K562 (cell line): Measurements from ENCODE around the gene TRIO.

Experiments used
- ATF2 ChIP-seq: sonication (generic); formaldehyde crosslinking; IDR thresholded peaks from 2 replicates; pipeline ENCODE4 v1.8.1; 2022; ENCODE audit warnings: missing genetic modification reagents
- CTCF ChIP-seq, 3 experiments: IDR thresholded peaks in 2 of 3; conservative IDR thresholded peaks in 1 of 3; 2 replicates each; pipeline ENCODE4 v1.5.1; 2011 to 2012; ENCODE audit warnings: low read length in 3 of 3, mild to moderate bottlenecking in 3 of 3, control low read depth in 2 of 3, improper control_type of control experiment in 1 of 3, inconsistent platforms in 1 of 3, low read depth in 1 of 3, mixed read lengths in 1 of 3, moderate library complexity in 1 of 3; ENCODE audit not compliant: insufficient read depth in 2 of 3
- JUN ChIP-seq, 2 experiments: sonication (generic) in 1 of 2; formaldehyde crosslinking in 1 of 2; IDR thresholded peaks; 2 replicates each; pipeline versions ENCODE4 v1.6.1 to v1.8.0; 2012 to 2022; ENCODE audit warnings: borderline replicate concordance in 2 of 2, mild to moderate bottlenecking in 2 of 2, improper control_type of control experiment in 1 of 2, low read depth in 1 of 2, low read length in 1 of 2, missing genetic modification reagents in 1 of 2
- MAX ChIP-seq: sonication (generic); formaldehyde crosslinking; IDR thresholded peaks from 2 replicates; pipeline ENCODE4 v1.9.0; 2022; ENCODE audit warnings: mild to moderate bottlenecking, missing genetic modification reagents
- MLLT1 ChIP-seq, 2 experiments: fragments of 450-650 bp; IDR thresholded peaks; 2 replicates each; pipeline ENCODE4 v1.6.1; 2016
- NCOA1 ChIP-seq: fragments of 450-650 bp; IDR thresholded peaks from 2 replicates; pipeline ENCODE4 v1.6.1; 2016; ENCODE audit warnings: low read depth
- NONO ChIP-seq, 2 experiments: fragments of 200-400 bp in 1 of 2; fragments of 450-650 bp in 1 of 2; formaldehyde crosslinking in 1 of 2; IDR thresholded peaks; 2 replicates each; pipeline ENCODE4 v1.6.1; 2017; ENCODE audit warnings: low read depth in 2 of 2, mild to moderate bottlenecking in 2 of 2, moderate library complexity in 2 of 2, low read length in 1 of 2
- POLR2A ChIP-seq: fragments of 450-650 bp; conservative IDR thresholded peaks from 2 replicates; pipeline ENCODE4 v1.6.1; 2016
- POLR2AphosphoS5 ChIP-seq: IDR thresholded peaks from 2 replicates; pipeline ENCODE4 v1.6.1; 2011; ENCODE audit warnings: mild to moderate bottlenecking, low read depth, low read length, moderate library complexity; ENCODE audit not compliant: control insufficient read depth, insufficient read depth
- SPI1 ChIP-seq: IDR thresholded peaks from 2 replicates; pipeline ENCODE4 v1.6.1; 2011; ENCODE audit warnings: low read depth, low read length, control low read depth, borderline replicate concordance
- SRSF9 ChIP-seq: fragments of 200-400 bp; formaldehyde crosslinking; IDR thresholded peaks from 2 replicates; pipeline ENCODE4 v1.6.1; 2017; ENCODE audit warnings: low read depth, low read length, borderline replicate concordance
- THAP7 ChIP-seq: fragments of 250-450 bp; sonication (Bioruptor Pico); IDR thresholded peaks from 2 replicates; pipeline ENCODE4 v1.5.0; 2021
- ZNF143 ChIP-seq: sonication (generic); formaldehyde crosslinking; IDR thresholded peaks from 2 replicates; pipeline ENCODE4 v1.9.0; 2022; ENCODE audit warnings: mild to moderate bottlenecking, missing genetic modification reagents
- ZNF79 ChIP-seq: fragments of 250-450 bp; sonication (Bioruptor Pico); IDR thresholded peaks from 2 replicates; pipeline ENCODE4 v1.4.0; 2020; ENCODE audit warnings: low read depth, mild to moderate bottlenecking, moderate library complexity

GRCh38 chr5:14508046-14508445, 364.9 kb downstream of the TRIO start:
- TF ChIP-seq MAX, result no peak
- TF ChIP-seq JUN (IDR thresholded peaks at IDR 0.05; ENCODE audit: borderline replicate concordance, low read depth, low read length), result no peak
- no peak for TF ChIP-seq JUN (CRISPR knock-in tag; IDR thresholded peaks at IDR 0.05; ENCODE audit: borderline replicate concordance)
- no peak for TF ChIP-seq ZNF143 (CRISPR knock-in tag)
- TF ChIP-seq NCOA1, result no peak
- TF ChIP-seq CTCF (IDR thresholded peaks at IDR 0.05 in 2 of 3, conservative IDR thresholded peaks at IDR 0.05 in 1 of 3; ENCODE audit: insufficient read depth in 2 of 3, low read depth in 1 of 3, low read length in 3 of 3), result no peak
- no peak for TF ChIP-seq MLLT1 (IDR thresholded peaks at IDR 0.05)
- TF ChIP-seq THAP7, result no peak
- no peak for TF ChIP-seq SRSF9
- TF ChIP-seq SPI1, result no peak
- TF ChIP-seq ZNF79 (CRISPR knock-in tag), result no peak
- no peak for TF ChIP-seq POLR2AphosphoS5
- TF ChIP-seq NONO (IDR thresholded peaks at IDR 0.05; ENCODE audit: low read depth in 2 of 2, low read length in 1 of 2), result no peak
- TF ChIP-seq ATF2, result no peak
- TF ChIP-seq POLR2A, result no peak
